Motor neuron (in vitro differentiated cells): ENCODE results near the gene NUDT3. TPM values are rescaled to one million over a fixed set of nuclear protein-coding genes. Genes with fewer than 3 reads are reported as not detected.
"Not testable (repeated sequence)": the region's sequence is repeated elsewhere in the genome, so short reads cannot be mapped to it uniquely, and the experiment has no call there.

Experiments
- ATAC-seq, 8 experiments: fragments of 200-7000 bp; cut with Tn5 transposase; replicated peaks in 6 of 8; 2 replicates each; pipeline ENCODE4 v1.8.0; 2021; ENCODE audit warnings: mild to moderate bottlenecking in 8 of 8, moderate library complexity in 8 of 8
- H3K27ac ChIP-seq, 2 donors: fragments of 250-450 bp; sonication (Bioruptor Pico); 2 replicates each; pipeline ENCODE4 v1.9.0; 2021; ENCODE audit warnings: antibody characterized with exemption in 2 of 2, mild to moderate bottlenecking in 2 of 2, moderate library complexity in 1 of 2
- H3K4me1 ChIP-seq, 2 donors: fragments of 250-450 bp; sonication (Bioruptor Pico); replicated peaks in 1 of 2; 2 replicates each; pipeline ENCODE4 v1.6.1; 2021; ENCODE audit warnings: antibody characterized with exemption in 2 of 2, mild to moderate bottlenecking in 2 of 2, moderate library complexity in 1 of 2
- H3K4me3 ChIP-seq, 5 donors: fragments of 250-450 bp; sonication (Bioruptor Pico); 2 replicates each; pipeline ENCODE4 v1.9.0; 2021; ENCODE audit warnings: antibody characterized with exemption in 5 of 5, mild to moderate bottlenecking in 5 of 5, moderate library complexity in 4 of 5
- WGBS, 10 experiments: fragments of 450-650 bp; shearing (Covaris generic); methylation state at CpG; one replicate each; pipeline ENCODE4 v1.0.0; 2022; 5-methylcytosine and 5-hydroxymethylcytosine counted together
- in situ Hi-C, 9 experiments: fragments of 400-800 bp; cut with MboI; loops; one replicate each; pipeline ENCODE4 v1.15.0; 2021; ENCODE audit warnings: low sequenced_read_pairs in 9 of 9, low pct_unique_long_range_greater_than_20kb in 2 of 9; ENCODE audit not compliant: unreplicated experiment in 9 of 9
- total RNA-seq, 8 experiments: library from RNA; unstranded; fragments of 300-600 nt; gene quantifications; 2 replicates each; pipeline versions ENCODE4 v1.2.3 to v1.2.4, GENCODE V29; 2022

NUDT3 gene
- total RNA-seq, 8 experiments from 2014 or later = 11.1 to 58.5 (median 36.2) TPM

GRCh38 chr6:34390531-34391472, 1.7 kb downstream of the NUDT3 start:
- Histone ChIP-seq H3K4me1 (peaks cover 7 to 16% of the 10 kb centered on the region in 2 donors), H3K27ac (peak overlapping the region; percentile 92 to 94), H3K4me3 (peak overlapping the region; percentile 64 to 96 (median 75))
- WGBS, 10 experiments = 0 to 40% (median 10%) methylated on average over 1 to 14 of the region's 14 CpGs
- ATAC-seq = peak in 2 of 8 experiments; percentile 2 to 24
- in situ Hi-C loops = no loop called here

- H3K27ac ChIP-seq = no peak overlapping the region
- in situ Hi-C loops = no loop called here
- H3K4me3 ChIP-seq = no peak overlapping the region
- WGBS, 10 experiments = 20 to 88% (median 80%) methylated on average over 1 to 3 of the region's 3 CpGs; no CpG with 5 or more reads in 5 of the 10 experiments
- ATAC-seq = no peak
- peaks cover 9 to 16% of the 10 kb centered on the region in 2 donors for H3K4me1 ChIP-seq
Observed at GRCh38 chr6:34389034-34389433, 3.4 kb downstream of the NUDT3 start.

GRCh38 chr6:34388421-34388820, 4.0 kb downstream of the NUDT3 start:
- Histone ChIP-seq H3K27ac (no peak overlapping the region), H3K4me3 (no peak overlapping the region), H3K4me1 (peaks cover 10 to 13% of the 10 kb centered on the region in 2 donors)
- no peak for ATAC-seq
- in situ Hi-C loops = no loop called here
- 30 to 100% (median 90%) methylated on average over 1 to 3 of the region's 3 CpGs for WGBS, 10 experiments

GRCh38 chr6:34386316-34387137, 5.9 kb downstream of the NUDT3 start:
- ATAC-seq = peak in 6 of 8 experiments; percentile 36 to 56 (median 44)
- peaks cover 8 to 11% of the 10 kb centered on the region in 2 donors for H3K4me1 ChIP-seq
- H3K4me3 ChIP-seq = no peak overlapping the region
- in situ Hi-C loops = no loop called here
- WGBS, 10 experiments = 60 to 100% (median 100%) methylated on average over 1 to 4 of the region's 4 CpGs; no CpG with 5 or more reads in 1 of the 10 experiments
- no peak overlapping the region for H3K27ac ChIP-seq

- 57 to 100% (median 90%) methylated on average over 1 to 3 of the region's 3 CpGs; no CpG with 5 or more reads in 5 of the 10 experiments for WGBS, 10 experiments
- in situ Hi-C loops = no loop called here
- Histone ChIP-seq H3K4me3 (no peak overlapping the region), H3K4me1 (peaks cover 8 to 11% of the 10 kb centered on the region in 2 donors), H3K27ac (no peak overlapping the region)
- no peak for ATAC-seq
Observed at GRCh38 chr6:34385793-34386195, 6.7 kb downstream of the NUDT3 start.

GRCh38 chr6:34384321-34385153, 7.9 kb downstream of the NUDT3 start:
- ATAC-seq = no peak
- peaks cover 4 to 8% of the 10 kb centered on the region in 2 donors for H3K4me1 ChIP-seq
- no peak overlapping the region for H3K27ac ChIP-seq
- 58 to 100% (median 84%) methylated on average over 1 to 5 of the region's 5 CpGs; no CpG with 5 or more reads in 1 of the 10 experiments for WGBS, 10 experiments
- in situ Hi-C loops = no loop called here
- no peak overlapping the region for H3K4me3 ChIP-seq

- Histone ChIP-seq H3K4me1 (peaks cover 0 to 5% of the 10 kb centered on the region in 2 donors), H3K4me3 (no peak overlapping the region), H3K27ac (peak overlapping the region in 1 of 2 donors; percentile 20)
- no peak for ATAC-seq
- WGBS, 10 experiments = 25 to 100% (median 84%) methylated on average over 1 to 6 of the region's 6 CpGs
- in situ Hi-C loops = no loop called here
Observed at GRCh38 chr6:34383656-34384320, 8.7 kb downstream of the NUDT3 start.

- Histone ChIP-seq H3K4me3 (no peak overlapping the region), H3K4me1 (peaks cover 0 to 5% of the 10 kb centered on the region in 2 donors), H3K27ac (no peak overlapping the region)
- in situ Hi-C loops = no loop called here
- WGBS, 10 experiments = 61 to 100% (median 90%) methylated on average over 1 to 3 of the region's 3 CpGs; no CpG with 5 or more reads in 1 of the 10 experiments
- ATAC-seq = peak in 2 of 8 experiments; percentile 15 to 19
Observed at GRCh38 chr6:34383161-34383631, 9.3 kb downstream of the NUDT3 start.

- WGBS, 10 experiments = 70 to 100% (median 94%) methylated on average over 1 to 4 of the region's 5 CpGs; no CpG with 5 or more reads in 2 of the 10 experiments
- Histone ChIP-seq H3K4me3 (no peak overlapping the region), H3K27ac (no peak overlapping the region), H3K4me1 (peaks cover 0 to 5% of the 10 kb centered on the region in 2 donors)
- in situ Hi-C loops = no loop called here
- no peak for ATAC-seq
Observed at GRCh38 chr6:34381081-34381480, 11.4 kb downstream of the NUDT3 start.

GRCh38 chr6:34378470-34378869, 14.0 kb downstream of the NUDT3 start:
- in situ Hi-C loops = no loop called here
- H3K4me1 ChIP-seq = no peaks in the 10 kb centered on the region
- H3K27ac ChIP-seq = no peak overlapping the region
- 86 to 100% (median 100%) methylated on average over 1 to 2 of the region's 2 CpGs; no CpG with 5 or more reads in 4 of the 10 experiments for WGBS, 10 experiments
- peak in 3 of 8 experiments; percentile 78 to 100 (median 99) for ATAC-seq
- no peak overlapping the region for H3K4me3 ChIP-seq

GRCh38 chr6:34377984-34378383, 14.5 kb downstream of the NUDT3 start:
- no peak overlapping the region for H3K4me3 ChIP-seq
- no peak overlapping the region for H3K27ac ChIP-seq
- ATAC-seq = no peak
- no peaks in the 10 kb centered on the region for H3K4me1 ChIP-seq
- in situ Hi-C loops = no loop called here
- WGBS, 10 experiments = 83 to 100% (median 97%) methylated on average over 1 to 5 of the region's 5 CpGs; no CpG with 5 or more reads in 1 of the 10 experiments

- ATAC-seq, H3K4me1 ChIP-seq, in situ Hi-C loops, H3K4me3 ChIP-seq, H3K27ac ChIP-seq: not testable (repeated sequence)
- 80 to 100% (median 96%) methylated on average over 1 to 4 of the region's 5 CpGs; no CpG with 5 or more reads in 2 of the 10 experiments for WGBS, 10 experiments
Observed at GRCh38 chr6:34377571-34377970, 14.9 kb downstream of the NUDT3 start.
